ENCODE results near the gene ERBB2. TPM values are rescaled to one million over a fixed set of nuclear protein-coding genes. Genes with fewer than 3 reads are reported as not detected.

Gene ERBB2
- total and polyA plus RNA-seq, 9 of the 15 experiments (the other 6 are each of a cell fraction or from before 2014, with no cell fraction given), result 0.74 to 5.6 (median 3.3) TPM

GRCh38 chr17:39753514-39754160 lies 53.8 kb downstream of the ERBB2 start (continued):
- TF ChIP-seq ZNF280B (CRISPR knock-in tag; IDR thresholded peaks at IDR 0.05), result no peak
- TF ChIP-seq, protein P1, sequence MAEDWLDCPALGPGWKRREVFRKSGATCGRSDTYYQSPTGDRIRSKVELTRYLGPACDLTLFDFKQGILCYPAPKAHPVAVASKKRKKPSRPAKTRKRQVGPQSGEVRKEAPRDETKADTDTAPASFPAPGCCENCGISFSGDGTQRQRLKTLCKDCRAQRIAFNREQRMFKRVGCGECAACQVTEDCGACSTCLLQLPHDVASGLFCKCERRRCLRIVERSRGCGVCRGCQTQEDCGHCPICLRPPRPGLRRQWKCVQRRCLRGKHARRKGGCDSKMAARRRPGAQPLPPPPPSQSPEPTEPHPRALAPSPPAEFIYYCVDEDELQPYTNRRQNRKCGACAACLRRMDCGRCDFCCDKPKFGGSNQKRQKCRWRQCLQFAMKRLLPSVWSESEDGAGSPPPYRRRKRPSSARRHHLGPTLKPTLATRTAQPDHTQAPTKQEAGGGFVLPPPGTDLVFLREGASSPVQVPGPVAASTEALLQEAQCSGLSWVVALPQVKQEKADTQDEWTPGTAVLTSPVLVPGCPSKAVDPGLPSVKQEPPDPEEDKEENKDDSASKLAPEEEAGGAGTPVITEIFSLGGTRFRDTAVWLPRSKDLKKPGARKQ (CRISPR knock-in tag; IDR thresholded peaks at IDR 0.05), result no peak
- no peak for TF ChIP-seq ZNF311 (CRISPR knock-in tag; IDR thresholded peaks at IDR 0.05)
- TF ChIP-seq SMC3 (conservative IDR thresholded peaks at IDR 0.05; ENCODE audit: insufficient read depth, low read depth, low read length), result no peak
- TF ChIP-seq RFX7 (CRISPR knock-in tag; IDR thresholded peaks at IDR 0.05), result no peak
- TF ChIP-seq NCOA2 (IDR thresholded peaks at IDR 0.05; ENCODE audit: partially characterized antibody in 2 of 2), result no peak
- no peak for TF ChIP-seq ZNF12 (CRISPR knock-in tag; IDR thresholded peaks at IDR 0.05)
- TF ChIP-seq, protein P2, sequence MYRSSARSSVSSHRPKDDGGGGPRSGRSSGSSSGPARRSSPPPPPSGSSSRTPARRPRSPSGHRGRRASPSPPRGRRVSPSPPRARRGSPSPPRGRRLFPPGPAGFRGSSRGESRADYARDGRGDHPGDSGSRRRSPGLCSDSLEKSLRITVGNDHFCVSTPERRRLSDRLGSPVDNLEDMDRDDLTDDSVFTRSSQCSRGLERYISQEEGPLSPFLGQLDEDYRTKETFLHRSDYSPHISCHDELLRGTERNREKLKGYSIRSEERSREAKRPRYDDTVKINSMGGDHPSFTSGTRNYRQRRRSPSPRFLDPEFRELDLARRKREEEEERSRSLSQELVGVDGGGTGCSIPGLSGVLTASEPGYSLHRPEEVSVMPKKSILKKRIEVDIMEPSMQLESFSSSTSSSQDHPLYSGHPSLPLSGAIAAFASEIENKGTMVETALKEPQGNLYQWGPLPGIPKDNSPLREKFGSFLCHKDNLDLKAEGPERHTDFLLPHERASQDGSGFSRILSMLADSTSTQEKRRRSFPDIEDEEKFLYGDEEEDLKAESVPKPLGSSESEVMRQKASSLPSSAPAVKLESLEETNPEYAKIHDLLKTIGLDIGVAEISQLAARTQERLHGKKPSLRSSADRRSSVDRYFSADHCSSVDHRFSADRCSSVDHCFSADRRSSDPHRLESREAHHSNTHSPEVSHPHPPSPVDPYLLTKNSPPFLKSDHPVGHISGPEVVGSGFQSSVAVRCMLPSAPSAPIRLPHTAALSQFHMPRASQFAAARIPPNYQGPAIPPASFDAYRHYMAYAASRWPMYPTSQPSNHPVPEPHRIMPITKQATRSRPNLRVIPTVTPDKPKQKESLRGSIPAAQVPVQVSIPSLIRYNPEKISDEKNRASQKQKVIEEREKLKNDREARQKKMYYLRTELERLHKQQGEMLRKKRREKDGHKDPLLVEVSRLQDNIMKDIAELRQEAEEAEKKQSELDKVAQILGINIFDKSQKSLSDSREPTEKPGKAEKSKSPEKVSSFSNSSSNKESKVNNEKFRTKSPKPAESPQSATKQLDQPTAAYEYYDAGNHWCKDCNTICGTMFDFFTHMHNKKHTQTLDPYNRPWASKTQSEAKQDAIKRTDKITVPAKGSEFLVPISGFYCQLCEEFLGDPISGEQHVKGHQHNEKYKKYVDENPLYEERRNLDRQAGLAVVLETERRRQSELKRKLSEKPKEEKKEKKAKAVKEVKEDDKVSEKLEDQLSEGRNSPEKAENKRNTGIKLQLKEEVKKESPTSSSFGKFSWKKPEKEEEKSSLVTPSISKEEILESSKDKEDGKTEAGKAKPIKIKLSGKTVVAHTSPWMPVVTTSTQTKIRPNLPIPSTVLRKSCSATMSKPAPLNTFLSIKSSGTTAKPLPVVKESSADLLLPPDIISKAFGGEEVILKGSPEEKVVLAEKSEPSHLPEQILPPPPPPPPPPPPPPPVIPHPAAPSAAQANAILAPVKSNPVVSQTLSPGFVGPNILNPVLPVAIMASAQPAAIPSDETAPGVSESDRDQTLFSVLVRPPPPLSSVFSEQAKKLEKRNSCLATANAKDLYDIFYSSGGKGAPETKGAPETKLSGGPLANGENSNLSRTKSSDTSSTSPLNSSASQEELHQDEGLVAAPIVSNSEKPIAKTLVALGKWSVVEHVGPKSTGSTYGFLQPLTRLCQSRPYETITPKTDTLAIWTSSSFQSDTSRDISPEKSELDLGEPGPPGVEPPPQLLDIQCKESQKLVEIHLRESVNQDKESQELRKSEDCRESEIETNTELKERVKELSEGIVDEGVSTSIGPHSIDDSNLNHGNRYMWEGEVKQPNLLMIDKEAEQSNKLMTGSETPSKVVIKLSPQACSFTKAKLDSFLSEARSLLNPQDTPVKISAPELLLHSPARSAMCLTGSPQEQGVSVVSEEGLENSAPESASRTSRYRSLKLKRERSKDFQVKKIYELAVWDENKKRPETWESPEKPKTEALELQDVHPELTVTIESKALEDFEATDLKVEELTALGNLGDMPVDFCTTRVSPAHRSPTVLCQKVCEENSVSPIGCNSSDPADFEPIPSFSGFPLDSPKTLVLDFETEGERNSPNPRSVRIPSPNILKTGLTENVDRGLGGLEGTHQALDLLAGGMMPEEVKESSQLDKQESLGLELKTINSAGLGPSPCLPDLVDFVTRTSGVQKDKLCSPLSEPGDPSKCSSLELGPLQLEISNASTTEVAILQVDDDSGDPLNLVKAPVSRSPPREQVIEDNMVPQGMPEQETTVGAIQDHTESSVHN (IDR thresholded peaks at IDR 0.05; ENCODE audit: borderline replicate concordance in 1 of 2, low read depth in 1 of 2), result no peak
- TF ChIP-seq SPI1 (IDR thresholded peaks at IDR 0.05; ENCODE audit: borderline replicate concordance, low read depth, low read length), result no peak
- no peak for TF ChIP-seq HDAC6 (IDR thresholded peaks at IDR 0.05; ENCODE audit: low read depth, low read length)
- no peak for TF ChIP-seq TAF7 (tag; IDR thresholded peaks at IDR 0.05)
- TF ChIP-seq BCL6 (CRISPR knock-in tag; IDR thresholded peaks at IDR 0.05), result no peak
- 0 out of 2 replicates have a peak, but pooled peaks have one; percentile 7 for TF ChIP-seq ZNF644 (tag; IDR thresholded peaks at IDR 0.05; ENCODE audit: low read depth)
- TF ChIP-seq, protein P3, sequence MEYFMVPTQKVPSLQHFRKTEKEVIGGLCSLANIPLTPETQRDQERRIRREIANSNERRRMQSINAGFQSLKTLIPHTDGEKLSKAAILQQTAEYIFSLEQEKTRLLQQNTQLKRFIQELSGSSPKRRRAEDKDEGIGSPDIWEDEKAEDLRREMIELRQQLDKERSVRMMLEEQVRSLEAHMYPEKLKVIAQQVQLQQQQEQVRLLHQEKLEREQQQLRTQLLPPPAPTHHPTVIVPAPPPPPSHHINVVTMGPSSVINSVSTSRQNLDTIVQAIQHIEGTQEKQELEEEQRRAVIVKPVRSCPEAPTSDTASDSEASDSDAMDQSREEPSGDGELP (CRISPR knock-in tag; IDR thresholded peaks at IDR 0.05; ENCODE audit: borderline replicate concordance), result no peak
- no peak for TF ChIP-seq COPS2 (conservative IDR thresholded peaks at IDR 0.05)
- TF ChIP-seq FOS (IDR thresholded peaks at IDR 0.05; ENCODE audit: extremely low read depth, insufficient read length), result no peak
